GM23338 (cell line): Measurements from ENCODE around the gene SMURF1. TPM values are rescaled to one million over a fixed set of nuclear protein-coding genes. Genes with fewer than 3 reads are reported as not detected.

Source experiments
- ATAC-seq: fragments of 200-7000 bp; cut with Tn5 transposase; 3 replicates; pipeline ENCODE4 v1.9.1; 2020
- DNase-seq: peaks from one replicate; pipeline ENCODE4 v3.0.0-alpha.2; 2015; ENCODE audit warnings: low spot score
- H2AFZ ChIP-seq: fragments of 200-600 bp; sonication (generic); 2 replicates; pipeline ENCODE4 v1.8.0; 2016; ENCODE audit warnings: antibody characterized with exemption, mild to moderate bottlenecking, moderate library complexity
- H3F3A ChIP-seq: fragments of 200-600 bp; sonication (generic); replicated peaks from 2 replicates; pipeline ENCODE4 v1.8.0; 2017; ENCODE audit warnings: antibody characterized with exemption, mixed run types, low read depth
- H3K27ac ChIP-seq: fragments of 200-600 bp; sonication (generic); 2 replicates; pipeline ENCODE4 v1.6.1; 2016; ENCODE audit warnings: low read depth
- H3K27me3 ChIP-seq: fragments of 200-600 bp; sonication (generic); 2 replicates; pipeline ENCODE4 v1.8.0; 2016; ENCODE audit warnings: mild to moderate bottlenecking, mixed run types, moderate library complexity; ENCODE audit not compliant: insufficient read depth
- H3K36me3 ChIP-seq: fragments of 200-600 bp; sonication (generic); 2 replicates; pipeline ENCODE4 v1.8.0; 2016; ENCODE audit warnings: mild to moderate bottlenecking; ENCODE audit not compliant: insufficient read depth
- H3K4me1 ChIP-seq: fragments of 200-600 bp; sonication (generic); 2 replicates; pipeline ENCODE4 v1.8.0; 2016; ENCODE audit warnings: mild to moderate bottlenecking, moderate library complexity; ENCODE audit not compliant: insufficient read depth
- H3K4me2 ChIP-seq: fragments of 200-600 bp; sonication (generic); 2 replicates; pipeline ENCODE4 v1.7.1; 2017; ENCODE audit warnings: mixed run types
- H3K4me3 ChIP-seq: fragments of 200-600 bp; sonication (generic); 2 replicates; pipeline ENCODE4 v1.6.1; 2016; ENCODE audit warnings: mixed run types
- H3K79me2 ChIP-seq: fragments of 200-600 bp; sonication (generic); replicated peaks from 2 replicates; pipeline ENCODE4 v1.8.0; 2017; ENCODE audit warnings: mild to moderate bottlenecking; ENCODE audit not compliant: insufficient read depth
- H3K9me2 ChIP-seq: fragments of 200-600 bp; sonication (generic); 2 replicates; pipeline ENCODE4 v1.8.0; 2017; ENCODE audit not compliant: insufficient read depth
- H4K20me1 ChIP-seq: fragments of 200-600 bp; sonication (generic); replicated peaks from 2 replicates; pipeline ENCODE4 v1.8.0; 2017; ENCODE audit warnings: mild to moderate bottlenecking; ENCODE audit not compliant: insufficient read depth
- H3K27ac Mint-ChIP-seq: 2 replicates; pipeline ENCODE4 v1.8.0; 2020; ENCODE audit warnings: inconsistent platforms, mild to moderate bottlenecking, moderate library complexity, mixed read lengths
- H3K27me3 Mint-ChIP-seq: 3 replicates; pipeline ENCODE4 v1.8.0; 2022; ENCODE audit warnings: low read depth, mild to moderate bottlenecking, moderate library complexity, mixed read lengths, inconsistent platforms; ENCODE audit not compliant: insufficient read depth, poor library complexity
- H3K36me3 Mint-ChIP-seq: 3 replicates; pipeline ENCODE4 v1.8.0; 2021; ENCODE audit warnings: low read depth, mild to moderate bottlenecking, inconsistent platforms, moderate library complexity, mixed read lengths
- H3K4me1 Mint-ChIP-seq: 3 replicates; pipeline ENCODE4 v1.8.0; 2020; ENCODE audit warnings: mild to moderate bottlenecking, inconsistent platforms, mixed read lengths
- H3K4me3 Mint-ChIP-seq: 3 replicates; pipeline ENCODE4 v1.8.0; 2021; ENCODE audit warnings: moderate library complexity, mild to moderate bottlenecking, inconsistent platforms, mixed read lengths
- H3K9me3 Mint-ChIP-seq: 3 replicates; pipeline ENCODE4 v1.8.0; 2020; ENCODE audit warnings: moderate library complexity, mild to moderate bottlenecking, inconsistent platforms, mixed read lengths
- CREB1 ChIP-seq: fragments of 250-450 bp; sonication (Bioruptor Pico); IDR thresholded peaks from 2 replicates; pipeline ENCODE4 v1.5.0; 2020; ENCODE audit warnings: low read depth, mild to moderate bottlenecking, moderate library complexity
- ETS1 ChIP-seq: IDR thresholded peaks from 2 replicates; pipeline ENCODE4 v1.6.1; 2016; ENCODE audit warnings: antibody characterized with exemption
- EZH2 ChIP-seq: fragments of 200-600 bp; sonication (generic); IDR thresholded peaks from one replicate; pipeline ENCODE4 v1.8.0; 2017; ENCODE audit warnings: antibody characterized with exemption, mild to moderate bottlenecking, low read depth; ENCODE audit not compliant: unreplicated experiment
- EZH2phosphoT487 ChIP-seq: fragments of 200-600 bp; sonication (generic); IDR thresholded peaks from one replicate; pipeline ENCODE4 v1.8.1; 2018; ENCODE audit warnings: antibody characterized with exemption; ENCODE audit not compliant: unreplicated experiment
- JUNB ChIP-seq: IDR thresholded peaks from one replicate; pipeline ENCODE4 v1.6.1; 2016; ENCODE audit warnings: antibody characterized with exemption; ENCODE audit not compliant: unreplicated experiment
- NANOG ChIP-seq: IDR thresholded peaks from 2 replicates; pipeline ENCODE4 v1.6.1; 2016; ENCODE audit warnings: antibody characterized with exemption, borderline replicate concordance
- POLR2AphosphoS5 ChIP-seq: IDR thresholded peaks from 2 replicates; pipeline ENCODE4 v1.6.1; 2016; ENCODE audit warnings: antibody characterized with exemption, low read depth
- REST ChIP-seq: IDR thresholded peaks from one replicate; pipeline ENCODE4 v1.6.1; 2018; ENCODE audit warnings: antibody characterized with exemption; ENCODE audit not compliant: unreplicated experiment
- STAT1 ChIP-seq: IDR thresholded peaks from one replicate; pipeline ENCODE4 v1.6.1; 2016; ENCODE audit warnings: antibody characterized with exemption; ENCODE audit not compliant: unreplicated experiment
- ZNF114 ChIP-seq: fragments of 250-450 bp; sonication (Bioruptor Pico); IDR thresholded peaks from 2 replicates; pipeline ENCODE4 v1.5.0; 2020; ENCODE audit warnings: mild to moderate bottlenecking, moderate library complexity
- ZNF331 ChIP-seq: fragments of 250-450 bp; sonication (Bioruptor Pico); IDR thresholded peaks from 2 replicates; pipeline ENCODE4 v1.5.0; 2020; ENCODE audit warnings: low read depth, mild to moderate bottlenecking, moderate library complexity
- long read RNA-seq: library from polyadenylated mRNA; unstranded; transcript quantifications from one replicate; pipeline ENCODE4 v2.0.0, GENCODE V29; 2020; ENCODE audit not compliant: unreplicated experiment
- polyA plus RNA-seq: library from polyadenylated mRNA; unstranded; fragments of >200 nt; fragmentation: Nextera tagmentation; extraction: Ambion mirVana; gene quantifications from 2 replicates; pipeline ENCODE4 v1.2.1, GENCODE V29; 2016
- total RNA-seq: library from RNA; depleted of rRNA; stranded (reverse); fragments of >200 nt; shearing (Covaris generic); gene quantifications from 2 replicates; pipeline ENCODE4 v1.2.3, GENCODE V29; 2014; rRNA removed

The SMURF1 gene
- total RNA-seq = 17.5 and 23.9 TPM in 2 replicates
- polyA plus RNA-seq = 5.0 and 5.8 TPM in 2 replicates
- long read RNA-seq, partial matches to known transcripts = 1 of 5 reads
- long read RNA-seq, other reads (novel, unspliced or antisense) = 4 of 5 reads

GRCh38 chr7:99143853-99144672 lies at the start of gene SMURF1:
Gene SMURF1 (minus strand): TSS chr7:99144108. CDS start chr7:99143780, 328 bp downstream.
- Mint-ChIP-seq H3K27me3 (peaks cover 3% of the 10 kb centered on the region), H3K4me3 (peak within 1 kb of the TSS; percentile 88), H3K36me3 (no peaks in the 10 kb centered on the region; the same call in 2 of the 3 replicates), H3K9me3 (no peaks in the 10 kb centered on the region), H3K27ac (peak within 1 kb of the TSS; percentile 94), H3K4me1 (peaks cover 28% of the 10 kb centered on the region)
- H3K4me2 ChIP-seq = peak within 1 kb of the TSS; percentile 84
- no peaks in the 10 kb centered on the region for H3K36me3 ChIP-seq
- H3K9me2 ChIP-seq = no peaks in the 10 kb centered on the region
- H3K79me2 ChIP-seq = peaks cover 32% of the 10 kb centered on the region
- H3K27ac ChIP-seq = peak within 1 kb of the TSS; percentile 86
- H3F3A ChIP-seq = peaks cover 5% of the 10 kb centered on the region; the same call in 1 of the 2 replicates
- no peaks in the 10 kb centered on the region for H4K20me1 ChIP-seq
- H2AFZ ChIP-seq = peak within 1 kb of the TSS; percentile 89
- peak; percentile 78 for DNase-seq
- peak; percentile 83 for TF ChIP-seq POLR2AphosphoS5
- TF ChIP-seq CREB1 (CRISPR knock-in tag) = no peak
- ATAC-seq = peak; percentile 15
- peak within 1 kb of the TSS; percentile 68 for H3K4me3 ChIP-seq
- H3K4me1 ChIP-seq = peaks cover 18% of the 10 kb centered on the region
- H3K27me3 ChIP-seq = no peaks in the 10 kb centered on the region

GRCh38 chr7:99191869-99192596 lies 48.1 kb upstream of the SMURF1 start:
- no peak overlapping the region for H3K4me3 ChIP-seq
- Mint-ChIP-seq H3K9me3 (no peaks in the 10 kb centered on the region), H3K4me1 (peaks cover 5% of the 10 kb centered on the region), H3K36me3 (no peaks in the 10 kb centered on the region), H3K27me3 (peaks cover 11% of the 10 kb centered on the region), H3K27ac (no peak overlapping the region), H3K4me3 (no peak overlapping the region)
- no peaks in the 10 kb centered on the region for H3K9me2 ChIP-seq
- H3K27me3 ChIP-seq = no peaks in the 10 kb centered on the region
- H3K36me3 ChIP-seq = no peaks in the 10 kb centered on the region
- no peak overlapping the region for H3K4me2 ChIP-seq
- ATAC-seq = no peak
- DNase-seq = no peak
- no peak overlapping the region for H3K27ac ChIP-seq
- no peaks in the 10 kb centered on the region for H3K79me2 ChIP-seq
- H4K20me1 ChIP-seq = no peaks in the 10 kb centered on the region
- H3F3A ChIP-seq = no peaks in the 10 kb centered on the region
- H2AFZ ChIP-seq = no peak overlapping the region
- H3K4me1 ChIP-seq = no peaks in the 10 kb centered on the region
- TF ChIP-seq STAT1 (no peak), EZH2phosphoT487 (no peak), ZNF114 (CRISPR knock-in tag) (no peak), JUNB (no peak), EZH2 (no peak), NANOG (no peak), CREB1 (CRISPR knock-in tag) (no peak), ZNF331 (CRISPR knock-in tag) (no peak), ETS1 (no peak), REST (no peak), POLR2AphosphoS5 (no peak)
